Measurements from ENCODE around the gene FOXQ1. TPM values are rescaled to one million over a fixed set of nuclear protein-coding genes. Genes with fewer than 3 reads are reported as not detected.

Gene FOXQ1
- total RNA-seq, 1 donor from 2014 or later, result 2.1 TPM

DNA sequence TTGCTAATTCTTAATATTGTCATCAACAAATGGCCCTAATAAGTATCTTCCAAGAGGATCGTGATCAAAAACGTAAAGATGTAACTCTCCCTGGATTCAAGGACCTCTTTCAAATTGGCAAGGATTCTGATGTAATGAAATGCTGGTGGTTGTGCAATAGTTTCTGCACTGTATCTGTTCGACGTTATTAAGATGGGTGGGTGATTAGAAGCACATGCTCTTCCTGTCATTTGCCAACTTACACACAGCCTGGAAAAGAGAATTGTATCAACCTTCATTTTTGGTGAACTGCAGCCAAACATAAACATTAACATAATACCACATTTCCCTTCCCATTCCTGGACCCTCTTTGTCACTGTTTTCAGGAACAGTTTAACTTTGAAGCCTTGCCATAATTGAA, 9.8 kb downstream of the FOXQ1 start:
- no peak overlapping the region for H3K4me3 ChIP-seq (ENCODE audit: low read depth, low read length)
- no peak for DNase-seq (ENCODE audit: low read depth)
- TF ChIP-seq, protein P1, sequence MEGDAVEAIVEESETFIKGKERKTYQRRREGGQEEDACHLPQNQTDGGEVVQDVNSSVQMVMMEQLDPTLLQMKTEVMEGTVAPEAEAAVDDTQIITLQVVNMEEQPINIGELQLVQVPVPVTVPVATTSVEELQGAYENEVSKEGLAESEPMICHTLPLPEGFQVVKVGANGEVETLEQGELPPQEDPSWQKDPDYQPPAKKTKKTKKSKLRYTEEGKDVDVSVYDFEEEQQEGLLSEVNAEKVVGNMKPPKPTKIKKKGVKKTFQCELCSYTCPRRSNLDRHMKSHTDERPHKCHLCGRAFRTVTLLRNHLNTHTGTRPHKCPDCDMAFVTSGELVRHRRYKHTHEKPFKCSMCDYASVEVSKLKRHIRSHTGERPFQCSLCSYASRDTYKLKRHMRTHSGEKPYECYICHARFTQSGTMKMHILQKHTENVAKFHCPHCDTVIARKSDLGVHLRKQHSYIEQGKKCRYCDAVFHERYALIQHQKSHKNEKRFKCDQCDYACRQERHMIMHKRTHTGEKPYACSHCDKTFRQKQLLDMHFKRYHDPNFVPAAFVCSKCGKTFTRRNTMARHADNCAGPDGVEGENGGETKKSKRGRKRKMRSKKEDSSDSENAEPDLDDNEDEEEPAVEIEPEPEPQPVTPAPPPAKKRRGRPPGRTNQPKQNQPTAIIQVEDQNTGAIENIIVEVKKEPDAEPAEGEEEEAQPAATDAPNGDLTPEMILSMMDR (conservative IDR thresholded peaks at IDR 0.05; ENCODE audit: low read depth, low read length), result no peak

- TF ChIP-seq, protein P1 (conservative IDR thresholded peaks at IDR 0.05; ENCODE audit: low read depth, low read length), result no peak
- H3K4me3 ChIP-seq (ENCODE audit: low read depth, low read length), result no peak overlapping the region
- DNase-seq (ENCODE audit: low read depth), result no peak
Measured at GRCh38 chr6:1322156-1322555, 10.3 kb downstream of the FOXQ1 start.

DNA sequence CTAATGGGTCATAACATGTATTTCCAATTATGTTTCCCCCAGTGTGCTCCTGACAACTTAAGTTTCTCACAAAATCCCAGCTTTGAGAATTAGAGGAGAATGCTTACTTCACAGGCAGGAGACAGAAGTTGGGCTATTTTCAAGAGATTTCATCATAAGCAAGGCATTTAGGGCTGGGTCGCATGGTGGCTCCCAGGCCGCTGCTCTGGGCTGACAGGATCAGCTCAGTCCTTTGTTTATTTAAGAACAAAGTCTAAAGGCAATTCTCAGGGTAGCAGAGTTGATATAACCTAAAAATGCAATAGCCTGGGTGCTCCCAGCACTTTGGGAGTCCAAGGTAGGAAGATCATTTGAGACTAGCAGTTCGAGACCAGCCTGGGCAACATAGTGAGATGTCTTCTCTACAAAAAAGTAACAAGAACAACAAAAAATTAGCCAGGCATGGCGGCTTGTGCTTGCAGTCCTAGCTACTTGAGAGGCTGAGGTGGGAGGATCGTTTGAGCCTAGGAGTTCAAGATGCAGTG, 10.9 kb downstream of the FOXQ1 start:
- TF ChIP-seq, protein P1 (conservative IDR thresholded peaks at IDR 0.05; ENCODE audit: low read depth, low read length), result no peak
- DNase-seq (ENCODE audit: low read depth), result no peak
- H3K4me3 ChIP-seq (ENCODE audit: low read depth, low read length), result no peak overlapping the region

DNA sequence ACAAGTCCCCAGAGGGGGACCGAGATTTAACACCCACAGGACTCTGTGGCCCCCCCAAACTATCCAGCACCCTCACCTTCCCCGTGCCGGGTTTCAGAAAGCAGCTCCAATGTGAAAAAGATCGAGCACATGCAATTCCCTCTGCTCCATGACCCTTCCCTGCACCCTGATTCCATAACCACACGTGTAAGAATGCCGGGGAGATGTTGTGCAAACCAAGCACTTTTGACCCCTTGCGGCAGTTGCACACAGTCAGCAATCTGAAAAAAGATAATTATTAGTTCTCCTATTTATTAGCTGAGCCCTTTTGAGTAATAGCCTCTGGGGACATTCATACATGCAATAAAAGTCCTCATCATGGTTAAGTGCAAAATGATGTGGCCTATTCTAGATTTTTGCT, 13.0 kb downstream of the FOXQ1 start:
- no peak overlapping the region for H3K4me3 ChIP-seq (ENCODE audit: low read depth, low read length)
- DNase-seq (ENCODE audit: low read depth), result no peak
- TF ChIP-seq, protein P1 (conservative IDR thresholded peaks at IDR 0.05; ENCODE audit: low read depth, low read length), result no peak

DNA sequence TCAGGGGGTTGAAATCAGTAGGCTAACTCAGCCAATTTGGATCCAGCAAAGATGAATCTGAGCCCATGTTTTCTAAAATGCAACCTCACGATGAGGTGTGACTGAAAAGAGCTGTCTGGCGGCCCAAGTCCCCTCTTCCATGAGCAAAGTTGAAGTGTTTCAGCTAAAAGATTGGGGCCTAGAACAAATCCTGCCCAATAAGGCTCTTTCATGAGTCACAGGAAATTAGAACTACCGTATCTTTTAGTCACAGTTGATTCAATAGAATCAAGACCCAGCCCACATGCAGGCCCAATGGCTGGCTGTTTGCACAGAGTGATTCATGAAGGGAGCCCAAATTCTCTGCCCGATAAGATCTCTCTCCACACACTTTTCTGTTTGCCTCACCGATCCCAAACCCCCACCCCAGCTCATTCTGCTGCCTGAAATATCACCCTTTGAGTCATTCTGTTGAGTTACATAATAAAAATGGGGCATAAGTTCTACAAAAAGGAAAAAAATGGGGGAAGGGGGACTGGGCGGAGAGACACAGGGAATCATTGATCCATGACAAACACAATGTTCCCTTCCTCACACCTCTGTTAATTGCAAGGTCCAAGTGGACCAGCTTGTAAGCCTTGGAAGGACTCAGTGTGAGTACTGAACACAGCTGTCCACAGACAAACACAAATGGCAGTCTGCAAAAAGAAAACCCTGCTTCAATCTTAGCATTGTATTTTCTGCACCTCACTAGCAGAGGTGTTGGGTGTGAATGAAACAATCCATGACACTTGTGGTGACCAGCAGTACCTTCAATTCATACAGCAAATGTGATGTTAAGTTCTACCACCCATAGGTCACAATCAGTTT, 13.8 kb downstream of the FOXQ1 start:
- no peak for DNase-seq (ENCODE audit: low read depth)
- no peak overlapping the region for H3K4me3 ChIP-seq (ENCODE audit: low read depth, low read length)
- TF ChIP-seq, protein P1 (conservative IDR thresholded peaks at IDR 0.05; ENCODE audit: low read depth, low read length), result no peak

- TF ChIP-seq, protein P1 (conservative IDR thresholded peaks at IDR 0.05; ENCODE audit: low read depth, low read length), result no peak
- H3K4me3 ChIP-seq (ENCODE audit: low read depth, low read length), result no peak overlapping the region
- DNase-seq (ENCODE audit: low read depth), result no peak
Measured at GRCh38 chr6:1326535-1327121, 14.7 kb downstream of the FOXQ1 start.

Data from epithelial cell of proximal tubule (primary cell).